OCI-LY1 (cell line): ENCODE measurements around the gene C20orf173.

ENCODE experiments used
- H2AFZ ChIP-seq: fragments of 200-600 bp; sonication (generic), shearing (Covaris generic); 2 replicates; pipeline ENCODE4 v1.6.0; 2014; ENCODE audit warnings: antibody characterized with exemption, mild to moderate bottlenecking, low read length
- H3F3A ChIP-seq: fragments of 200-600 bp; sonication (generic), shearing (Covaris generic); 2 replicates; pipeline ENCODE4 v1.6.0; 2014; ENCODE audit warnings: mild to moderate bottlenecking, antibody characterized with exemption, low read length, moderate library complexity; ENCODE audit not compliant: insufficient read depth
- H3K27ac ChIP-seq: fragments of 200-600 bp; sonication (generic); 2 replicates; pipeline ENCODE4 v1.5.1; 2014; ENCODE audit warnings: low read length, mixed run types, mild to moderate bottlenecking, low read depth; ENCODE audit not compliant: poor library complexity, severe bottlenecking
- H3K27me3 ChIP-seq: fragments of 200-600 bp; sonication (generic); 2 replicates; pipeline ENCODE4 v1.6.0; 2014; ENCODE audit warnings: antibody characterized with exemption, mild to moderate bottlenecking, low read length, moderate library complexity; ENCODE audit not compliant: insufficient read depth
- H3K36me3 ChIP-seq: fragments of 200-600 bp; sonication (generic); 2 replicates; pipeline ENCODE4 v1.6.1; 2014; ENCODE audit warnings: mild to moderate bottlenecking, antibody characterized with exemption, low read length, moderate library complexity, mixed read lengths; ENCODE audit not compliant: insufficient read depth
- H3K4me1 ChIP-seq: fragments of 200-600 bp; sonication (generic); 2 replicates; pipeline ENCODE4 v1.5.1; 2014; ENCODE audit warnings: mild to moderate bottlenecking, low read length, moderate library complexity; ENCODE audit not compliant: insufficient read depth, severe bottlenecking
- H3K4me2 ChIP-seq: fragments of 200-600 bp; sonication (generic), shearing (Covaris generic); 2 replicates; pipeline ENCODE4 v1.6.1; 2014; ENCODE audit warnings: low read length
- H3K4me3 ChIP-seq: fragments of 200-600 bp; sonication (generic); 2 replicates; pipeline ENCODE4 v1.5.1; 2014; ENCODE audit warnings: low read length, low read depth, mild to moderate bottlenecking, mixed read lengths; ENCODE audit not compliant: poor library complexity, severe bottlenecking
- H3K79me2 ChIP-seq: fragments of 200-600 bp; shearing (Covaris generic); 2 replicates; pipeline ENCODE4 v1.6.1; 2016; ENCODE audit warnings: mixed run types, low read length, mixed read lengths; ENCODE audit not compliant: insufficient read depth
- H3K9ac ChIP-seq: fragments of 200-600 bp; sonication (generic), shearing (Covaris generic); 2 replicates; pipeline ENCODE4 v1.6.1; 2014; ENCODE audit warnings: mild to moderate bottlenecking, low read length, mixed read lengths
- H3K9me2 ChIP-seq: fragments of 200-600 bp; sonication (generic), shearing (Covaris generic); 2 replicates; pipeline ENCODE4 v1.6.1; 2014; ENCODE audit warnings: low read depth, mild to moderate bottlenecking, low read length, mixed read lengths
- H3K9me3 ChIP-seq: fragments of 200-600 bp; shearing (Covaris generic); 2 replicates; pipeline ENCODE4 v1.6.1; 2014; ENCODE audit warnings: low read length, mixed read lengths
- H4K20me1 ChIP-seq: fragments of 200-600 bp; sonication (generic), shearing (Covaris generic); 2 replicates; pipeline ENCODE4 v1.6.0; 2016; ENCODE audit warnings: mild to moderate bottlenecking, low read length; ENCODE audit not compliant: insufficient read depth
- CTCF ChIP-seq: fragments of 200-600 bp; sonication (generic), shearing (Covaris generic); IDR thresholded peaks from 2 replicates; pipeline ENCODE4 v1.5.1; 2017; ENCODE audit warnings: mild to moderate bottlenecking, antibody characterized with exemption, low read length, moderate library complexity, mixed read lengths
- EZH2 ChIP-seq: fragments of 200-600 bp; sonication (generic), shearing (Covaris generic); IDR thresholded peaks from 2 replicates; pipeline ENCODE4 v1.8.0; 2017; ENCODE audit warnings: borderline replicate concordance, mixed run types, mild to moderate bottlenecking, antibody characterized with exemption, low read length, moderate library complexity, mixed read lengths

The C20orf173 gene

DNA sequence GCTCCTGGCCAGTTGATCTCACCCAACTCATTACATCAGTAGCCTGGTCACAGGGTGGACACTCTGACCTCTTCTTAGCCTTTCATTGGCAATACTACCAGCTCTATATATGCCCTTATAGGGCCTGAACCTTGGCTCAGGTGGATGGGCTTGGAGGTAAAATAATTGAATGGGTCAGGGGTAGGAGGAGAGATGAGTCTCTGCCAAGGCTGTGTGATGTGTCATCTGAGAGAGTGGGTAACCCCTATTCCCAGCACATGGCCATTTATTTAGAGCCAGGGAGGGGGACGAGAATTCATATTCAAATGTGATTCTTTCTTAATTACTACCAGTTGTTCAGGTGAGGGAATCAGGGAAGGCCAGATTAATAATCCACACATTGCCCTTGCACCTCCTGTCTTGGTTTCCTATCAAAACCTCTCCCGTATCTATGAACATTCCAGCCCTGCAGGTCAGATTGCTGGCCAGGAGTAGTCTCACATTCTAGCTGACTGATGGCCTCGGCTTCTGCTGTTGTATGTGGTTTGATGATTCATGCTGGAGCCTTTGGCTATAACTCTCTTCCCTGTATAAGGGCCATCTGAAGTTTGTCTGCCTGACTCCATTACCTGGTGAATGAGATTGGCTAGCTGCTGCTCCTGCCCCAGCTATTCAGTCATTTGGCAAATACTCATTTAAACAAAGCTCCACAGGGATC lies 13.4 kb downstream of the C20orf173 start:
- Histone ChIP-seq H3K27ac (no peak overlapping the region), H3K36me3 (peaks cover 23% of the 10 kb centered on the region), H3K9me3 (no peaks in the 10 kb centered on the region), H2AFZ (no peak overlapping the region), H3K27me3 (no peaks in the 10 kb centered on the region), H4K20me1 (no peaks in the 10 kb centered on the region), H3K9ac (no peak overlapping the region), H3K4me3 (no peak overlapping the region), H3K4me2 (no peak overlapping the region), H3F3A (no peaks in the 10 kb centered on the region), H3K4me1 (peaks cover 3% of the 10 kb centered on the region), H3K9me2 (no peaks in the 10 kb centered on the region), H3K79me2 (no peaks in the 10 kb centered on the region)
- TF ChIP-seq CTCF (no peak), EZH2 (no peak)

DNA sequence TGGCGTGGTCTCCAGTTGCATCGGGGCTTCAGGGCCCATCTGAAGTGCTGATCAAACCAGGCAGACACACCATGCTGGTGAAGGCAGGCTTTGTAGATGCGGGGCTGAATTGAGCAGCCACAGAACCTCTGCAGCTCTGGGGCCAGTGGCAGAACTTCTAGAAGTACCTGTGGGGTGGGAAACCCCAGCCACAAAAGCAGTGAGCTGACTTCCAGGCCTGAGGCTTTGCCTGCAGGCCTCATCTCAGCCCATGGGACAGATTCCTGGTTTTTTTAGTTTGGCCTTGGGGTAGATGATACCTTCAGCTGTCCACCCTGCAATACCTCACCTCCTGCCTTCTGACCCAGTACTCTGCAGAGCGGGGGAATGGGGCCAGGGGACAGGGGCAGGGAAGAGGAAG lies 14.1 kb downstream of the C20orf173 start:
- Histone ChIP-seq H3K4me3 (no peak overlapping the region), H3K36me3 (peaks cover 31% of the 10 kb centered on the region), H3K9me2 (no peaks in the 10 kb centered on the region), H3F3A (no peaks in the 10 kb centered on the region), H4K20me1 (no peaks in the 10 kb centered on the region), H3K79me2 (no peaks in the 10 kb centered on the region), H3K4me1 (peaks cover 3% of the 10 kb centered on the region), H3K4me2 (no peak overlapping the region), H3K27ac (no peak overlapping the region), H3K9me3 (no peaks in the 10 kb centered on the region), H2AFZ (no peak overlapping the region), H3K27me3 (no peaks in the 10 kb centered on the region), H3K9ac (no peak overlapping the region)
- TF ChIP-seq EZH2 (no peak), CTCF (no peak)

GRCh38 chr20:35514371-35514932 lies 15.0 kb downstream of the C20orf173 start:
- TF ChIP-seq EZH2 (no peak), CTCF (no peak)
- Histone ChIP-seq H3K4me2 (no peak overlapping the region), H3K9me2 (no peaks in the 10 kb centered on the region), H3K36me3 (peaks cover 40% of the 10 kb centered on the region), H2AFZ (no peak overlapping the region), H3K9me3 (no peaks in the 10 kb centered on the region), H3K4me1 (peaks cover 3% of the 10 kb centered on the region), H3K79me2 (no peaks in the 10 kb centered on the region), H3K27me3 (no peaks in the 10 kb centered on the region), H3F3A (no peaks in the 10 kb centered on the region), H4K20me1 (no peaks in the 10 kb centered on the region), H3K4me3 (no peak overlapping the region), H3K9ac (no peak overlapping the region), H3K27ac (no peak overlapping the region)
